ENCODE data around the gene CCSER1.

GRCh38 chr4:91025241-91026148 lies 898.3 kb downstream of the CCSER1 start:
- no peak for TF ChIP-seq CTCF (IDR thresholded peaks at IDR 0.05; ENCODE audit: insufficient read depth, low read length, poor library complexity, severe bottlenecking)
- TF ChIP-seq EZH2phosphoT487 (conservative IDR thresholded peaks at IDR 0.05; ENCODE audit: low read length), result no peak

Data from SU-DHL-6 (cell line).